ENCODE data around the gene H3-3A.

The H3-3A gene

DNA sequence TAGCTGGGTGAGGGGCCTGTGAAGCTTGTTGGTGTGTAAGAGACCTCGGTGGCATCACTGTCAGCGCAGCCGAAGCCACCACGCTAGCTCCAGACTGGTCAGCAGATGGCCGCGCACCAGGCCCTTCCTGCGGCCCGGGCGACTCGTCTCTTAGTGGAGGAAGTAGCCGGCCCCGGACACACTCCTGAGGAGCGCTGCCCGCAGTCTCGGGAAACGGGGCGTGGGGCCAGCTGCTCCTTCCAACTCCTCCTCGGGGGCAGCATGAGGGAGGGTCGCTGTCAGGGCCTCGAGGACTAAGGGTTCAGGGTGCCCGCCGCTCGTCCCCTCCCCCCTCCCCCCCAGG lies 20.4 kb downstream of the H3-3A start:
- Histone ChIP-seq H3K4me3 (replicated peaks; ENCODE audit: insufficient read depth, low read length) (peak overlapping the region; percentile 74), H3K27ac (replicated peaks) (no peak overlapping the region), H3K27me3 (ENCODE audit: insufficient read depth, poor library complexity, severe bottlenecking) (no peaks in the 10 kb centered on the region)
- TF ChIP-seq, protein P1, sequence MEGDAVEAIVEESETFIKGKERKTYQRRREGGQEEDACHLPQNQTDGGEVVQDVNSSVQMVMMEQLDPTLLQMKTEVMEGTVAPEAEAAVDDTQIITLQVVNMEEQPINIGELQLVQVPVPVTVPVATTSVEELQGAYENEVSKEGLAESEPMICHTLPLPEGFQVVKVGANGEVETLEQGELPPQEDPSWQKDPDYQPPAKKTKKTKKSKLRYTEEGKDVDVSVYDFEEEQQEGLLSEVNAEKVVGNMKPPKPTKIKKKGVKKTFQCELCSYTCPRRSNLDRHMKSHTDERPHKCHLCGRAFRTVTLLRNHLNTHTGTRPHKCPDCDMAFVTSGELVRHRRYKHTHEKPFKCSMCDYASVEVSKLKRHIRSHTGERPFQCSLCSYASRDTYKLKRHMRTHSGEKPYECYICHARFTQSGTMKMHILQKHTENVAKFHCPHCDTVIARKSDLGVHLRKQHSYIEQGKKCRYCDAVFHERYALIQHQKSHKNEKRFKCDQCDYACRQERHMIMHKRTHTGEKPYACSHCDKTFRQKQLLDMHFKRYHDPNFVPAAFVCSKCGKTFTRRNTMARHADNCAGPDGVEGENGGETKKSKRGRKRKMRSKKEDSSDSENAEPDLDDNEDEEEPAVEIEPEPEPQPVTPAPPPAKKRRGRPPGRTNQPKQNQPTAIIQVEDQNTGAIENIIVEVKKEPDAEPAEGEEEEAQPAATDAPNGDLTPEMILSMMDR (IDR thresholded peaks at IDR 0.05; ENCODE audit: insufficient read depth, low read length): no peak
- peak; percentile 64 for TF ChIP-seq GABPA (IDR thresholded peaks at IDR 0.05; ENCODE audit: low read depth)
- peak in 1 of 2 experiments; percentile 24 for DNase-seq (ENCODE audit: low read depth in 1 of 2, low spot score in 1 of 2)

DNA sequence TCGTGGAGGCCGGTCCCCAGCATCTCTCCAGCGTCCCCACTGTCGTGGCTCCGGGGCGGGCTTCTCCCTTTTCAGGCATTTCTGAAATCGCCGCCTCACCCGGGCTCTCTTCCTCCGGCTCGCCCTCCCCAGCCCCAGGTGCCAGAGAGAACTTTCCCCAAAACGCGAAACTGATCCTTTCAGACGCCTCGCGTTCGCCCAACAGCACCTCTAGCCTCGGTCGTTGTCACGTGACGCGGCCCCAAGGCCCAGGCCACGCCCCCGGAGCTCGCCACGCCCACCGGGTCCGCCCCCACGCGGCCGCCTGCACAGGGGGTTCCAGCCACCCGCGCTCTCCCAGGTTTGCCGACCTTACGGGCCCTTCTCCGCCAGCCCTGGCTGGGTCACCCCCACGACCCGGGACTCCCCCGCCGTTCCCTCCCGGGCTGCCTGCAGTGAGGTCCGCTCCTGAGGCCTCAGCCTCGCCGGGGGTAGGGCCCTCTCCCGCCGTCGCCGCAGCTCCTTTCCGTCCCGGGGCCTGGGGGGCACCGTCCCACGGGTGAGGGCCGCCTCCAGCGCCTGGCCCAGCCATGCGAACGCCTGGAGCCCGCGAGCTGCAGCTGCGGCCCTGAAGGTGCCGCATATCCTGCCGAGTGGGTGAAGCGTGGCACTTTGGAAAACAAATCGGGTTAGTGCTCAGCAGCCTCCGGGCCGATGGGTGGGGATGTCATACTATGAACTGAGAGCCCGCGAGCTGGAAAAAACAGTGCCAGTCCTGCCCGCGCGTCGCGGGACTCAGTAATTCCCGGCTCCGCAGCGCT lies 21.0 kb downstream of the H3-3A start:
- DNase-seq (ENCODE audit: low read depth in 1 of 2, low spot score in 1 of 2): peak in 1 of 2 experiments; percentile 75
- Histone ChIP-seq H3K27me3 (ENCODE audit: insufficient read depth, poor library complexity, severe bottlenecking) (no peaks in the 10 kb centered on the region), H3K4me3 (replicated peaks; ENCODE audit: insufficient read depth, low read length) (peak overlapping the region; percentile 74), H3K27ac (replicated peaks) (no peak overlapping the region)
- TF ChIP-seq SPI1 (IDR thresholded peaks at IDR 0.05; ENCODE audit: borderline replicate concordance, low read depth) (no peak), POLR2AphosphoS5 (IDR thresholded peaks at IDR 0.05; ENCODE audit: low read depth) (no peak), GABPA (IDR thresholded peaks at IDR 0.05; ENCODE audit: low read depth) (no peak)

DNA sequence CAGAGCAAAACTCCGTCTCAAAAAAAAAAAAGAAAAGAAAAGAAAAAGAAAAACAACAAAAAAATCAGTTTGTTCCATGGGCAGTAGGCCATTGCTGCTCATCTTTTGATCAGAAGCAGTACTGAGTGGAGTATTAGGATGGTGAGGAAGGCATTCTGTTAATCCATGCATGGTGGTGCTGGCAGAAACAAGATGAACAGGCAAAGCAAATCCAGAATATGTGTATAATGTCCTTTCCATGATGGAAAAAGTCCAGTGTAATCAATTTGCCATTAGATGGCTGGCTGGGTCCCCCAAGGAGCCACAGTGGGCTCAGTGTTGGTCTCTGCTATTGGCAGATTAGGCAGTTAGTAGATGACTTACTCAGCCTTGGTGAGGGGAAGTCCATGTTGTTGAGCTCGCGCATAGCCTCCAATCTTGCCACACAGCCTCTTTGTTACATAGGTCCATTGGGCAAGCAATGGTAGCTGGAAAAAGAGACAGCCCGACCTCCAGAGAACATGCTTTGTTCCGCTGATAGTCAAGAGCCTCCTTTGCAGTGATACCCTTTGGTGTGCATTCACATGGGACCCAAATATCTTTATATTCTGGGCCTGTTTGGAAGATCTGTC lies 23.3 kb downstream of the H3-3A start:
- Histone ChIP-seq H3K27me3 (ENCODE audit: insufficient read depth, poor library complexity, severe bottlenecking) (no peaks in the 10 kb centered on the region), H3K27ac (replicated peaks) (no peak overlapping the region), H3K4me3 (replicated peaks; ENCODE audit: insufficient read depth, low read length) (no peak overlapping the region)
- DNase-seq (ENCODE audit: low read depth in 1 of 2, low spot score in 1 of 2): peak in 1 of 2 experiments; percentile 41
- TF ChIP-seq GABPA (IDR thresholded peaks at IDR 0.05; ENCODE audit: low read depth) (no peak), SPI1 (IDR thresholded peaks at IDR 0.05; ENCODE audit: borderline replicate concordance, low read depth) (peak; percentile 29; the same call in 1 of the 2 replicates), POLR2AphosphoS5 (IDR thresholded peaks at IDR 0.05; ENCODE audit: low read depth) (no peak)
- TF ChIP-seq, protein P1 (IDR thresholded peaks at IDR 0.05; ENCODE audit: insufficient read depth, low read length): no peak
- TF ChIP-seq, protein P2, sequence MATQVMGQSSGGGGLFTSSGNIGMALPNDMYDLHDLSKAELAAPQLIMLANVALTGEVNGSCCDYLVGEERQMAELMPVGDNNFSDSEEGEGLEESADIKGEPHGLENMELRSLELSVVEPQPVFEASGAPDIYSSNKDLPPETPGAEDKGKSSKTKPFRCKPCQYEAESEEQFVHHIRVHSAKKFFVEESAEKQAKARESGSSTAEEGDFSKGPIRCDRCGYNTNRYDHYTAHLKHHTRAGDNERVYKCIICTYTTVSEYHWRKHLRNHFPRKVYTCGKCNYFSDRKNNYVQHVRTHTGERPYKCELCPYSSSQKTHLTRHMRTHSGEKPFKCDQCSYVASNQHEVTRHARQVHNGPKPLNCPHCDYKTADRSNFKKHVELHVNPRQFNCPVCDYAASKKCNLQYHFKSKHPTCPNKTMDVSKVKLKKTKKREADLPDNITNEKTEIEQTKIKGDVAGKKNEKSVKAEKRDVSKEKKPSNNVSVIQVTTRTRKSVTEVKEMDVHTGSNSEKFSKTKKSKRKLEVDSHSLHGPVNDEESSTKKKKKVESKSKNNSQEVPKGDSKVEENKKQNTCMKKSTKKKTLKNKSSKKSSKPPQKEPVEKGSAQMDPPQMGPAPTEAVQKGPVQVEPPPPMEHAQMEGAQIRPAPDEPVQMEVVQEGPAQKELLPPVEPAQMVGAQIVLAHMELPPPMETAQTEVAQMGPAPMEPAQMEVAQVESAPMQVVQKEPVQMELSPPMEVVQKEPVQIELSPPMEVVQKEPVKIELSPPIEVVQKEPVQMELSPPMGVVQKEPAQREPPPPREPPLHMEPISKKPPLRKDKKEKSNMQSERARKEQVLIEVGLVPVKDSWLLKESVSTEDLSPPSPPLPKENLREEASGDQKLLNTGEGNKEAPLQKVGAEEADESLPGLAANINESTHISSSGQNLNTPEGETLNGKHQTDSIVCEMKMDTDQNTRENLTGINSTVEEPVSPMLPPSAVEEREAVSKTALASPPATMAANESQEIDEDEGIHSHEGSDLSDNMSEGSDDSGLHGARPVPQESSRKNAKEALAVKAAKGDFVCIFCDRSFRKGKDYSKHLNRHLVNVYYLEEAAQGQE (IDR thresholded peaks at IDR 0.05; ENCODE audit: insufficient replicate concordance, low read depth): no peak

DNA sequence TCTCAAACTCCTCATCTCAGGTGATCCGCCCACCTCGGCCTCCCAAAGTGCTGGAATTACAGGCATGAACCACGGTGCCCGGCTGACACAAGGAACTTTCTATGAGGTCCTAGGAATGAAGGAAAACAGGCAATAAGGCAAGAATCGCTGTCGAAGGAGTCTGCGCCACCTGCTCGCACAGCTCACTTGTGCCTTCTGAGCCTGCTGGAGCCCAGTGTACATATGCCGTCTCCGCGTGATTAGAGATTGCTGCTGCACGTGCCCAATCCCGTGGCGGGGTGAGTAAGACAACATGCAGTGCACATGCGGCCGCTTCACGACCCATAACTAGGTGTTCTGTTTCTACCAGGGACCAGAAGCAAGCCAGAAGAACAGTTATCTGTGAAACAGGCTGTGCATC lies 24.3 kb downstream of the H3-3A start:
- Histone ChIP-seq H3K27ac (replicated peaks) (no peak overlapping the region), H3K27me3 (ENCODE audit: insufficient read depth, poor library complexity, severe bottlenecking) (no peaks in the 10 kb centered on the region), H3K4me3 (replicated peaks; ENCODE audit: insufficient read depth, low read length) (no peak overlapping the region)
- DNase-seq (ENCODE audit: low read depth in 1 of 2, low spot score in 1 of 2): no peak
- TF ChIP-seq, protein P1 (IDR thresholded peaks at IDR 0.05; ENCODE audit: insufficient read depth, low read length): no peak
- TF ChIP-seq, protein P2 (IDR thresholded peaks at IDR 0.05; ENCODE audit: insufficient replicate concordance, low read depth): no peak
- TF ChIP-seq GABPA (IDR thresholded peaks at IDR 0.05; ENCODE audit: low read depth) (no peak), POLR2AphosphoS5 (IDR thresholded peaks at IDR 0.05; ENCODE audit: low read depth) (no peak), SPI1 (IDR thresholded peaks at IDR 0.05; ENCODE audit: borderline replicate concordance, low read depth) (no peak)

Measured in HL-60 (cell line).